Tibial artery (tissue), 4 donors: ENCODE data around the gene KIF26A.
"Not testable (repeated sequence)": the region's sequence is repeated elsewhere in the genome, so short reads cannot be mapped to it uniquely, and the experiment has no call there.

Experiments
- DNase-seq, 2 donors: peaks; one replicate each; pipeline ENCODE4 v3.0.0-alpha.2; 2019
- H3K27ac ChIP-seq, 2 donors: fragments of 200-600 bp; sonication (generic) in 1 of 2; 1 replicate in 1 of 2; 2 replicates in 1 of 2; pipeline ENCODE4 v1.5.1; 2018 to 2019; ENCODE audit warnings: mild to moderate bottlenecking in 1 of 2
- H3K27me3 ChIP-seq, 2 donors: fragments of 200-600 bp; sonication (generic) in 1 of 2; one replicate each; pipeline versions ENCODE4 v1.5.1 to v1.6.0; 2016 to 2019
- H3K36me3 ChIP-seq, 3 donors: fragments of 200-600 bp; sonication (generic) in 2 of 3; one replicate each; pipeline ENCODE4 v1.5.1; 2016 to 2019; ENCODE audit warnings: mild to moderate bottlenecking in 2 of 3
- H3K4me1 ChIP-seq, 4 donors: fragments of 200-600 bp; sonication (generic) in 2 of 4; 1 replicate in 3 of 4; 2 replicates in 1 of 4; pipeline ENCODE4 v1.5.1; 2016 to 2019
- H3K4me3 ChIP-seq, 2 donors: fragments of 200-600 bp; sonication (generic) in 1 of 2; 1 replicate in 1 of 2; 2 replicates in 1 of 2; pipeline ENCODE4 v1.5.1; 2018 to 2019; ENCODE audit warnings: mild to moderate bottlenecking in 2 of 2
- H3K9me3 ChIP-seq, 3 donors: fragments of 200-600 bp; sonication (generic) in 1 of 3; one replicate each; pipeline ENCODE4 v1.5.1; 2016 to 2019
- CTCF ChIP-seq, 2 experiments: fragments of 200-600 bp in 1 of 2; fragments of 450-650 bp in 1 of 2; IDR thresholded peaks; one replicate each; pipeline ENCODE4 v1.5.1; 2017 to 2019; ENCODE audit warnings: antibody characterized with exemption in 2 of 2, mild to moderate bottlenecking in 1 of 2, moderate library complexity in 1 of 2
- intact Hi-C: fragments of 100-400 bp; cut with DNase I; formaldehyde crosslinking; loops from one replicate; pipeline ENCODE4 v1.15.0; 2023; ENCODE audit warnings: low total_unique reads

KIF26A gene

GRCh38 chr14:104224506-104225277 lies 86.3 kb downstream of the KIF26A start:
- Histone ChIP-seq H3K4me1 (peaks cover 0 to 6% (median 0%) of the 10 kb centered on the region in 4 donors), H3K27me3 (peaks cover 0 to 57% of the 10 kb centered on the region in 2 donors), H3K36me3 (no peaks in the 10 kb centered on the region), H3K27ac (no peak overlapping the region), H3K9me3 (peaks cover 0 to 19% (median 11%) of the 10 kb centered on the region in 3 donors), H3K4me3 (no peak overlapping the region)
- intact Hi-C loops = no loop called here
- no peak for DNase-seq
- peak in 1 of 2 experiments; percentile 10 for TF ChIP-seq CTCF (IDR thresholded peaks at IDR 0.05)

GRCh38 chr14:104225278-104226190 lies 87.1 kb downstream of the KIF26A start:
- H3K9me3 ChIP-seq = peaks cover 0 to 19% (median 11%) of the 10 kb centered on the region in 3 donors
- H3K27ac ChIP-seq, DNase-seq, H3K4me1 ChIP-seq, H3K4me3 ChIP-seq, intact Hi-C loops, H3K36me3 ChIP-seq: not testable (repeated sequence)
- peaks cover 0 to 49% of the 10 kb centered on the region in 2 donors for H3K27me3 ChIP-seq

- no peak for DNase-seq
- Histone ChIP-seq H3K9me3 (peaks cover 0 to 19% (median 11%) of the 10 kb centered on the region in 3 donors), H3K4me3 (no peak overlapping the region), H3K36me3 (no peaks in the 10 kb centered on the region), H3K27ac (no peak overlapping the region), H3K4me1 (peaks cover 0 to 6% (median 0%) of the 10 kb centered on the region in 4 donors), H3K27me3 (peaks cover 0 to 37% of the 10 kb centered on the region in 2 donors)
- intact Hi-C loops = no loop called here
- no peak for TF ChIP-seq CTCF (IDR thresholded peaks at IDR 0.05)
These were observed 88.3 kb downstream of the KIF26A start for GRCh38 chr14:104226421-104227383.

- H3K27ac ChIP-seq = no peak overlapping the region
These were observed 89.4 kb downstream of the KIF26A start for GRCh38 chr14:104227806-104228205.

GRCh38 chr14:104228221-104228620 lies 89.8 kb downstream of the KIF26A start:
- Histone ChIP-seq H3K4me3 (no peak overlapping the region), H3K27me3 (peaks cover 0 to 22% of the 10 kb centered on the region in 2 donors), H3K9me3 (peaks cover 0 to 19% (median 11%) of the 10 kb centered on the region in 3 donors), H3K36me3 (no peaks in the 10 kb centered on the region), H3K27ac (no peak overlapping the region), H3K4me1 (peaks cover 0 to 3% (median 0%) of the 10 kb centered on the region in 4 donors)
- no peak for TF ChIP-seq CTCF (IDR thresholded peaks at IDR 0.05)
- intact Hi-C loops = no loop called here
- no peak for DNase-seq

More at GRCh38 chr14:104227806-104228205, 89.4 kb downstream of the KIF26A start:
- Histone ChIP-seq H3K27me3 (peaks cover 0 to 26% of the 10 kb centered on the region in 2 donors), H3K9me3 (peaks cover 0 to 19% (median 11%) of the 10 kb centered on the region in 3 donors), H3K4me3 (no peak overlapping the region), H3K36me3 (no peaks in the 10 kb centered on the region), H3K4me1 (peaks cover 0 to 6% (median 0%) of the 10 kb centered on the region in 4 donors)
- DNase-seq = no peak
- TF ChIP-seq CTCF (IDR thresholded peaks at IDR 0.05) = no peak
- intact Hi-C loops = no loop called here
